Fibroblast of the aortic adventitia (primary cell): ENCODE data around the gene PUS1. TPM values are rescaled to one million over a fixed set of nuclear protein-coding genes. Genes with fewer than 3 reads are reported as not detected.
"Not testable (repeated sequence)": the region's sequence is repeated elsewhere in the genome, so short reads cannot be mapped to it uniquely, and the experiment has no call there.

ENCODE experiments used
- DNase-seq: peaks from one replicate; pipeline ENCODE4 v3.0.0-alpha.2; 2010; ENCODE audit warnings: low read depth
- H3K4me3 ChIP-seq: 2 replicates; pipeline ENCODE4 v1.5.1; 2011; ENCODE audit warnings: low read depth, mild to moderate bottlenecking, control low read depth, low read length, moderate library complexity
- total RNA-seq: library from RNA; depleted of rRNA; stranded (reverse); fragments of >200 nt; gene quantifications from 2 replicates; pipeline ENCODE4 v1.2.3, GENCODE V29; 2012; ENCODE audit warnings: low replicate concordance
- TF ChIP-seq, protein P1 (sequence below): IDR thresholded peaks from 2 replicates; pipeline ENCODE4 v1.5.1; 2011; ENCODE audit warnings: mild to moderate bottlenecking, low read length, control low read depth, inconsistent platforms; ENCODE audit not compliant: insufficient read depth

PUS1 gene
- total RNA-seq, 1 donor, result 9.3 TPM

DNA sequence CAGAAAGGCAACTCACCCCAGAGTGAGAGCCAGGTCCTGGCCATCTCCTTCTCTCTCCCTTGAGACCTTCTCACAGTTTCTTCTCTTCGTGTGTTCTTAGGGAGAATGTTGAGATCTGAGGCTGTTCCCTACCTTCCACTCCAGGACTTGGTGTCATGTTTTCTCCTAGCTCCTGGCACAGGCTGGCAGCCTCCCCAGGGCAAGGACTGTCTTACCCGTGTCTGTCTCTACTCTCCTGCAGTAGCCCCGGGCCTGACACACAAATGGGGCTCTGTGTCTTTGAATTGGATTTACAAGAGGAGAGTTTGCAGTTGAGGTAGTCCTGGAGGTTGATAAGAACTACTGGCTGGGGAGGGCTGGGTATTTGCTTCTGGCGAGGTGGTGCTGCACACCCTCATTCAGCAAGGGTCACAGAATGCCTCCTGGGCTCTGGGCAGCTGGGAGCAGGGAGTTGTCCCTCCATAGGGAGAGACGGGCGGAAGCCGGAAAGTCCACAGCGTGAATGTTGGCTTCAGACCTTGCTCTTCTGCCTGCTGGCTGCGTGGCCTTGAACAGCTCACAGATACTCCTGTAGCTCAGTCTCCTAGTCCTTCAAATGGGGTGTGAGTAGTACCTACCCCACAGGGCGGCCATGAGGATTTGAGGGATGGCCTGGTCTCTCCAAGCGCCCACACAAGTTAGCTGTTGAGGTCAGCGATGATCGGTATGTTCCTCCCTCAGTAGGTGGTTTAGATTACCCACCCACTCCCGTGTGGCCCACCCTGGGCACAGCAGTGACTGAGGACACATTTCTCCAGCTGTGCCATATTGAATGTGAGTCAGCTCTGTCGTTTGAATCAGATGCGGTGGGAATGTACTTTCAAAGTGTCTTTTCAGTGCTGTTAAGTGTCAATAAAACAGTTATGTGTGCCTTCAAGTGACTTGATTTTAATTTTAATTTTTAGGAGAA is 30.8 kb downstream of the PUS1 start:
- TF ChIP-seq, protein P1, sequence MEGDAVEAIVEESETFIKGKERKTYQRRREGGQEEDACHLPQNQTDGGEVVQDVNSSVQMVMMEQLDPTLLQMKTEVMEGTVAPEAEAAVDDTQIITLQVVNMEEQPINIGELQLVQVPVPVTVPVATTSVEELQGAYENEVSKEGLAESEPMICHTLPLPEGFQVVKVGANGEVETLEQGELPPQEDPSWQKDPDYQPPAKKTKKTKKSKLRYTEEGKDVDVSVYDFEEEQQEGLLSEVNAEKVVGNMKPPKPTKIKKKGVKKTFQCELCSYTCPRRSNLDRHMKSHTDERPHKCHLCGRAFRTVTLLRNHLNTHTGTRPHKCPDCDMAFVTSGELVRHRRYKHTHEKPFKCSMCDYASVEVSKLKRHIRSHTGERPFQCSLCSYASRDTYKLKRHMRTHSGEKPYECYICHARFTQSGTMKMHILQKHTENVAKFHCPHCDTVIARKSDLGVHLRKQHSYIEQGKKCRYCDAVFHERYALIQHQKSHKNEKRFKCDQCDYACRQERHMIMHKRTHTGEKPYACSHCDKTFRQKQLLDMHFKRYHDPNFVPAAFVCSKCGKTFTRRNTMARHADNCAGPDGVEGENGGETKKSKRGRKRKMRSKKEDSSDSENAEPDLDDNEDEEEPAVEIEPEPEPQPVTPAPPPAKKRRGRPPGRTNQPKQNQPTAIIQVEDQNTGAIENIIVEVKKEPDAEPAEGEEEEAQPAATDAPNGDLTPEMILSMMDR, result no peak
- DNase-seq, result no peak
- H3K4me3 ChIP-seq, result no peak overlapping the region

DNA sequence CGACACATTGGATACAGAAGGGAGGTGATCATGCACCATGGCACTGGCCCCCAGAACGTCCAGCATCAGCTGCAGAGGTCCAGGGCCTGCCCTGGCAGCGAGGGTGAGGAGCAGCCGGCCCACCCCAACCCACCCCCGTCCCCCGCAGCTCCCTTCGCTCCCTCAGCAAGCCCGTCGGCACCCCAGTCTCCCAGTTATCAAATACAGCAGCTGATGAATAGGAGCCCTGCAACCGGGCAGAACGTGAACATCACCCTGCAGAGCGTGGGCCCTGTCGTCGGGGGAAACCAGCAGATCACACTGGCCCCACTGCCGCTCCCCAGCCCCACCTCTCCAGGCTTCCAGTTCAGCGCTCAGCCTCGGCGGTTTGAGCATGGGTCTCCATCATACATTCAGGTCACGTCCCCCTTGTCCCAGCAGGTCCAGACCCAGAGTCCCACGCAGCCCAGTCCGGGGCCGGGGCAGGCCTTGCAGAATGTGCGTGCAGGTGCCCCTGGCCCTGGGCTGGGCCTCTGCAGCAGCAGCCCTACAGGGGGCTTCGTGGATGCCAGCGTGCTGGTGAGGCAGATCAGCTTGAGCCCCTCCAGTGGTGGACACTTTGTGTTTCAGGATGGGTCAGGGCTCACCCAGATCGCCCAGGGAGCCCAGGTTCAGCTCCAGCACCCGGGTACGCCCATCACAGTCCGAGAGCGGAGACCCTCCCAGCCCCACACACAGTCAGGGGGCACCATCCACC is 31.7 kb downstream of the PUS1 start:
- H3K4me3 ChIP-seq, result not testable (repeated sequence)

DNA sequence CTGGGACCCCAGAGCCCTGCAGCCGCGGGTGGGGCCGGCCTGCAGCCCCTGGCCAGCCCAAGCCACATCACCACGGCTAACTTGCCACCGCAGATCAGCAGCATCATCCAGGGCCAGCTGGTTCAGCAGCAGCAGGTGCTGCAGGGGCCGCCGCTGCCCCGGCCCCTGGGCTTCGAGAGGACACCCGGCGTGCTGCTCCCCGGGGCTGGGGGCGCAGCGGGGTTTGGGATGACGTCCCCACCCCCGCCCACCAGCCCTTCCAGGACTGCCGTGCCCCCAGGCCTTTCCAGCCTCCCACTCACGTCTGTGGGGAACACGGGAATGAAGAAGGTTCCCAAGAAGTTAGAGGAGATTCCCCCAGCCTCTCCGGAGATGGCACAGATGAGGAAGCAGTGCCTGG is 32.3 kb downstream of the PUS1 start:
- not testable (repeated sequence) for DNase-seq, H3K4me3 ChIP-seq

More for the DNA sequence above, 31.7 kb downstream of the PUS1 start:
- DNase-seq, result not testable (repeated sequence)

DNA sequence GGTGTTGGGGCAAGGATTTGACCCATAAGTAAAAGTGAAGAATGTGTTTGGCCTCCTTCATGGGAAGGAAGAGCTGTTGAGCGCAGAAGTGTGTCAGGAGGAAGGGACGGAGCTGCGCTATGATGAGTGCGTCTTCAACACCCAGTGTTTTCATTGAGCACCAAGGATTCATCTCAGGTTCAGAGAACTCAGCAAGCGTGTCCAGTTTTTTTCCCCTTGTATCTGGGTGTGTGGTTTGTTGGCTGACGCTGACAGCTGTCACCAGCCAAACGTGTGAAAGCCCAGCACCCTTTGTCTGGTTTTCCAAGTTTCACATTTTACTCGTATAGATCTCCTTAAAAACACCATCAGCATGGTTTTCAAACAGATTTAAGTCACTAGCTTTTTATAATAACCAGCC is 33.0 kb downstream of the PUS1 start:
- TF ChIP-seq, protein P1, result no peak
- no peak overlapping the region for H3K4me3 ChIP-seq
- DNase-seq, result no peak

DNA sequence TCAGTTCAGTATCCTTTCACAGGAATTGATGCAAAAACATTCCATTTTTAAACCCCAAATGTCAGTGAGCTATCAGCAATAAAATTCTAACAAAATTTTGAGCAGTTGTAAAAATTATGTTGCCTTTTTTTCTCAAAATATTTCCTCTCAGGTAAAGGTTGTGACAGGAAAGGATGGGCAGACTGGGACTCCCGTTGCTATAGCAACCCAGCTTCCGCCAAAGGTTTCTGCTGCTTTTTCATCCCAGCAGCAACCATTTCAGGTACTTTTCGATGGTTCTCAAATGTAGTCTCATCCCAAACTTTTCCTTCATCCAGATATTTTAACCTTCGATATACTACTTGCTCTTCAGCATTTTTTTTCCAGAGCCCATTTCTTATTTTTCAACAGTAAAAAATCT is 34.3 kb downstream of the PUS1 start:
- TF ChIP-seq, protein P1, result no peak
- DNase-seq, result no peak
- H3K4me3 ChIP-seq, result no peak overlapping the region

DNA sequence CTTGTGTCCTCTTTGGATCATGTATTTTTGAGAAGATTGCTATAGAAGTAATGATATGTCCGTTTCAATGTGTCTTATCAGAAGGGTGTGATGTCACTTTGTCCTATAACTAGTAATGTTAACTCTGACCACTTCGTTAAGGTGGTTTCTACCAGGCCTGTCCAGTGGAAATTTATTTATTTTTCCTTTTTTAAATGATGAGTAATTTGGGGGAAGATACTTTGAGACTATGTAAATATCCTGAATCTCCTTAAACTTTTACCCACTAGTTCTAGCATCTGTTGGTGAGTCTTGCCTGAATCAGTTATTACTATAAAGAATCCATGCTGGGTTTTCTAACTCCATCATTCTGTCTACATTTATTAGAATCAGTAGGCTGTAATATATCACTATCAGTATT is 36.0 kb downstream of the PUS1 start:
- H3K4me3 ChIP-seq, result no peak overlapping the region
- DNase-seq, result no peak
- TF ChIP-seq, protein P1, result no peak

DNA sequence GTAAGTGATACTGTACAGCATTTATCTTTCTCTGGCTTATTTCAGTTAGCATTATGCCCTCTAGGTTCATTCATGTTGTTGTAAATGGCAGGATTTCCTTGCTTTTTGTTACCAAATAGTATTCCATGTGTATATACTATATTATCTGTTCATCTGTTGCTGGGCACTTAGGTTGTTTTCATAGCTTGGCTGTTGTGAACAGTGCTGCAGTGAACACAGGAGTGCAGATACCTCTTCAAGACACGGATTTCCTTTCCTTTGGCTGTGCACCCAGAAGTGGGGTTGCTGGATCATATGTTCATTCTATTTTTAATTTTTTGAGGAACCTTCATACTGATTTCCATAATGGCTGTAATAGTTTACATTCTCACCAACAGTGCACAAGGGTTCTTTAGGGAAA is 42.1 kb downstream of the PUS1 start:
- no peak for DNase-seq
- H3K4me3 ChIP-seq, result no peak overlapping the region
- TF ChIP-seq, protein P1, result no peak
